Islet precursor cell (in vitro differentiated cells): ENCODE results near the gene NPR3.

Experiments
- DNase-seq: peaks from one replicate; pipeline ENCODE4 v3.0.0-alpha.2; 2018

The NPR3 gene

DNA sequence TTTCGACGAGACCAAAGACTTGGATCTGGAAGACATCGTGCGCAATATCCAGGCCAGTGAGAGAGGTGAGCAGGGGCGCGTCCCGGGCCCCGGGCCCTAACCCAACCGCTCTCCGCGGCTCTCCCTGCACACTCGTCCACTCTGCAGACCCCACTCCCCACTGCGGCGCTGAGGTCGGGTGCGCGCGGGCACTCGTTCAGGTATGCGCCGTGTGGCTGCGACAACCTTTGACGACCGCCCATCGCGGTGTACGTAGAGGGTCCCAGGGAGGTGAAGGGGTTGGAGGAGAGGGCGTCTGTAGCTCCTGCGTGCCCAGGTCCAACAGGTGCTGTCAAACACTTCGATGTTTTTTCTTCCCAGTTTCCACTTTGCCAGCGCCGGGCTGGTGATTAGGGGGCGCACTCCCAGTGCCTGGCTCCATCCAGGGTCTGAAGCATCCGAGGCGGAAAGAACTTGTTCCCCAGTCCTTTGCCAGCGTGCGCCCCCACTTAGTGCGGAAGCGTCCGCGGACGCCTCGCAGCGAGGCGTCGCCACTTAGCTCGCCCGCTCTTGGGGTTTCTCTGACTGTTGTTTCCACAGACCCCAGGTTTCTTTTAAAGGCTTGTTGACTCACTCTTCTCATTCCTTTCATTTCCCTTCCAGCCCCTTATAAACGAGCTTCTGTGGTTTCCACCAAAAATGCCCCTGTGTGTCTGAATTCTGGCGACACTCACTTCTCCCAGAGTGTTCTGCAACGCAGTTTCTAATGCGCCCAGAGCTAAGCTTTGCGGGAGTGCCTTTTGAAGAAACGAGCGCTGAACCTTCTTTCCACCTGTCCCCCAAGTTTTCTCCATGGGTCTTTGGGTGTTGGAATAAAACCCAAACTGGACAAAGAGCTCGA lies 1.6 kb downstream of the NPR3 start:
- no peak for DNase-seq

DNA sequence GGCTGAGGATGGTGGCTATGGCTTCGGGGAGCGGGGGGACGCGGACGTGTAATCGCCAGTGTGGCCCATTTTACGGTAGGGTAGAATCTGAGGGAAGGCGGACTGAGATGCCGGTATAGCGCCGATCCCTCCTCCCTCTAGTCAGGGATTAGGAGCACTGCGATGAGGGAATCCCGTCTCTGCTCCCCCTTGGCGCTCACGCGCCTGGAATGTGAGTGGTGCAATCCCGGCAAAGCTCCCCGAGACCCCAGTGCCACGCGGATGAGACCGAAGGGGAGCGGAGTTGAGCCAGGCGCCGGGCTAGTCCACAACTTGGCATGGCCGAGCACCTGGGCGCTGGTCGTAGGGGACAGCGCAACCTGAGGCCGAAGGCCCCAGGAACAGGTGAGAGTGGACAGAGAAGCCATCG lies 2.2 kb downstream of the NPR3 start:
- no peak for DNase-seq

- peak; percentile 82 for DNase-seq
These were observed 2.8 kb downstream of the NPR3 start for GRCh38 chr5:32713770-32714381.

GRCh38 chr5:32714836-32715235 lies 3.7 kb downstream of the NPR3 start:
- DNase-seq: no peak

DNA sequence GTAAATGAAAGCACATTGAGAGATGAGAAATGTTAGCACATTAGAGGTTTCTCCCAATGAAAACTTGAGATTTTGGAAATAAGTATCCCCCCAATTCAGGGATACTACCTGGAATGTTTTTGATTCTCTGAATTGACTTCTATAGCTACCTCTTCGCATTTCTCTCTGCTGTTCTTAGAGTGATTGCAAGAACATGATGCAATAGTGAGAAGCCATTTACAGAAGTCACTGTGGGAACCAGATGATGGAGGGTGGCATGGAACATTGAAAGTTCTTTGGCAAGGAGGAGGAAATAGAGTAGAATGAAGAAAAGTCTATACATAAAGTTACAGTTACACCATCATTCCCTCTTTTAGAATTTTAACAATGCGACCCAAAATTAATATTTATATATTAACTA lies 9.2 kb downstream of the NPR3 start:
- DNase-seq: no peak

DNA sequence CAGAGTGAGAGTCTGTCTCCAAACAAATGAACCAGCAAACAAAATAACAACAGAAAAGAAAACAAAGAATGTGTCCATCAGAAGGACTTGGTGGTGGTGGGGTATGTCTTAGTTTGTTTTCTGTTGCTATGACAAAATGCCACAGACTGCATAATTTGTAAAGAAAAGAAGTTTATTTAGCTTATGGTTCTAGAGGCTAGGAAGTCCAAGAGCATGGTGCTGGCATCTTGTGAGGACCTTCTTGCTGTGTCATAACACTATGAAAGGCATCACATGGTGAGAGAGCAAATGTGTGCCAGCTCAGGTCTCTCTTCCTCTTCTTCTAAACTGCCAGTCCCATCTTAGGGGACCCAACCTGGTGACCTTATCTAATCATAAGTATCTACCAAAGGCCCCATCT lies 10.5 kb downstream of the NPR3 start:
- no peak for DNase-seq

DNA sequence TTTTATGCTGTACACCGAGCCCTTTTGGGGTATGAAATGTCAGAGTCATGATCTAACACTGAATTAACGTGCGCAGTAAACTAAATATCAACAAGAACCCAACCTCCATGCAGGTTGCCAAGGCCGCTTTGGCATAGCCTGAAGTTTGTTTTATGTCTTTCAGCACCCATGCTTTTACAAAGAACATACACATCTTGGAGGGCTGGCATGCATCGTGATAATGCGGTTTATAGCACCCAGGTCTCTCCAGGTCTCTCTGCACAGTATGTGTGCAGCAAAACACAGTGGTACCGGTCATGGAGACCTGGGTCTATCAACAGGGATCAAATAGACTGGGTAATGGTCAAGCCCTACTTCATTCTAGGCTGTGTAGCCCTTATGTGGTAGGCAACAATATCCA lies 11.8 kb downstream of the NPR3 start:
- no peak for DNase-seq

DNA sequence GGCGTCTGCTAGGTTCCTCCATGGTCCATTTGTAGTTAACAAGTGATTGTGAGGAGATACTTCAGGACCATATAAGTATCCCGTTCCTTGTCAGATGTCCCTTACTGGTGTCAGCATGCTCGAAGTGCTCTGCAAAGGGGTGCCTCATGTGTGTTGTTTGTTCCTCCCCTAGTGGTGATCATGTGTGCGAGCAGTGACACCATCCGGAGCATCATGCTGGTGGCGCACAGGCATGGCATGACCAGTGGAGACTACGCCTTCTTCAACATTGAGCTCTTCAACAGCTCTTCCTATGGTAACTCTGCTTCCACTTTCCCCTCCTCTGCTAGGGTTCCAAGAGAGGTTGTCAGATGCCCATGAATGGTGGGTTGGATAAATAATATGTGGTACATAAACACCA lies 13.4 kb downstream of the NPR3 start:
- no peak for DNase-seq

GRCh38 chr5:32726086-32726557 lies 15.0 kb downstream of the NPR3 start:
- no peak for DNase-seq

- DNase-seq: no peak
These were observed 18.5 kb downstream of the NPR3 start for GRCh38 chr5:32729651-32730050.

DNA sequence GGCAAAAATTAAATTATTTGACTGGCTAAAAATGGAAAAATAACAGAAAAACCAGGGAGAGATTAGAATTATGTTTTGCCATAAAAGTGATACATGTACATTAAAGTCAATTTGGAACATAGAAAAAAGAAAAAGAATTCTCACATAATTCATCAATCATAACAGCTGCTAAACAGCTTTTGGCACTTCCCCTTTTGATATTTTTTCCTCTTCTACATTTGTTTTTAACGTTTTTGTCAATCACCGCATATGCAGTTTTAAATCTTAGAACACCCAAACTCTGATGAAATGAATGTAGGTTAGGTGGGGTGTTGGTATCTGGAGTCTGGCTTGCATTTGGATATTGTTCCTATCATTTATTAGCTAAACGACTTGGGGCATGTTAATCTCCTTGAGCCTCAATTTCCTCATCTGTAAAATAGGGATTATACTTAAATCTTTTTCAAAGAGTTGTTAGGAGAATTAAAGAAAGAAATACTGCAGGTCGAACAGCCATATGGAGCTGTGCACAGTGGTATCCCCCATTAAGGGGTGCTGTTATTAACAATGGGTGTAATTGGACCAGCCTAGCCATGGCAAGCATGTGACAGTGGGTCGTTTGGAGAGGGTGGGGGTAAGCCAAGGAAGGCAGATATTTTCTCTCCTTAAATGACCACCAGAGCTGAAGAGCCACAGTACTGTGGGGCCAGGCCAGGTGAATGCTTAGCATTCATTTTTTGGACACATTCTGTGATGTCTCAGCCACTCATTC lies 22.6 kb downstream of the NPR3 start:
- DNase-seq: no peak

GRCh38 chr5:32734827-32735378 lies 23.8 kb downstream of the NPR3 start:
- DNase-seq: no peak

DNA sequence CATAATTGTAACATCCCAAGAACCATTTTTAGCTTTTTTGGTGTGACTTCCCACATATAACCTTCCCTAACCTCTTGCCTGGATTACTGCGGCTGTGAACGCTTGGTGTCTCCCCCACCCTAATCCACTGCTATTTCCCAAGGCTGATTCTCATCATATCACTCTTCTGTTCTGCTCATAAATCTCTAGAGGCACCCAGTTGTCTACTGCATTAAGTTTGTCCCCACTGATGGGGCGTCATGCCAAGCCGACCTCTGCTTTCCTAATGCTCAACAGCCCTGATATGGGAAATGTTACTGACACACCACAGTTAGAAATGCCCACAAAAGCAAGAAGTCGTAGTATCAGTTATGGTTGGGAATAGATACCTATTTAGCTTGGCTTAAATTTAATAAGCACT lies 24.4 kb downstream of the NPR3 start:
- no peak for DNase-seq

DNA sequence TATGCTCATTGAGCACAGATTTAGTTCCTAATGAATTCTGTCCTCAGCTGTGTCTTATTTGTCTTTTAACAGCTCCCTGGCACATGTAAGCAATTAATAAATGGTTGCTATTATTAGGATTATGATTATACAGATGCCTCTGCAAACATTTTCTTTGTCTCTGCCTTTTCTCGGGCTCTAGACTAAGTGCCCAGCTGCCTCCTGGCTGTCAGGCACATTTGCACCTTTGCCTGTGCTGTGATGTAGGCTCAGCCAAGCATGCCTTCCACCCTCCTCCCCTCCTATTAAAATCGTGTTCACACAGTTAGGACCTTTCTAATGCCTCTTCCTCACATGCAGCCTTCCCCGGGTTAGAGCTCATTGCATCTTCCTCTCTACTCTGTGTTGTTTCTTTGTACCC lies 25.7 kb downstream of the NPR3 start:
- DNase-seq: no peak

DNA sequence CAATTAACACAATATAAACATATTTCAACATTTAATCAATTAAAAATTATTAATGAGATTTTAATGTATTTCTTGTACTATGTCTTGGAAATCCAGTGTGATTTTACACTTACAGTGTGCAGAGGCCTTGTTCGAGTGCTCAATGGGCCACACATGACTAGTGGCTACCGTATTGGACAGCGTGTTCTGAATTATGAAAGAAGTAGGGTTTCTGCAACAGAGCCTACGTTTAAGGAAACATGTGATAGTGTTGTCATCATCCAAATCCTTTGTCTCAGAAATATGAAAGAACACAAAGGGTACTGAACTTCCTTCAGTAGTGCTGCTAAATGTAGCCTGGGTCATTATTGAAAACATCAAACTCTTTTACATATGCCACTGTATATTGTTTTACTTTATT lies 29.5 kb downstream of the NPR3 start:
- DNase-seq: no peak

- no peak for DNase-seq
These were observed 34.2 kb downstream of the NPR3 start for GRCh38 chr5:32745317-32745716.

- no peak for DNase-seq
These were observed 41.3 kb downstream of the NPR3 start for GRCh38 chr5:32752411-32752810.

DNA sequence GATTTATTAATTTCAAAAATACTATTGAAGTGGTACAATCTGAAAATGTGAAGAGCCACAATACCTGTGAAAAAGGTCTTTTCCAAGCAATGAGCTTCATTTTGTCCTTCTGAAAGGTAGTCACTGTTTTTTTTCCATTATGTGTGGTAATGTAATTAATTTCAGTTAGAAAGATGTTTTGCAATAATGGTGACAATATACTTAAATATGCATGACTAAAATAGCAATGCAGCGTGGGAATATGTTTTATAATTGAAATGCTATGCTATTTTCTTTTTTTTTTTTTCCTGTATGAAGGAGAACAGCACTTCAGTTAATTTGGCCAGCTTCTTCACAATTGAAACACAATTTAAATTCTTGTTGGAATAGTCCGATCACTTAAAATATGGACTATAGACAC lies 41.9 kb downstream of the NPR3 start:
- DNase-seq: no peak

GRCh38 chr5:32753765-32754164 lies 42.6 kb downstream of the NPR3 start:
- no peak for DNase-seq

DNA sequence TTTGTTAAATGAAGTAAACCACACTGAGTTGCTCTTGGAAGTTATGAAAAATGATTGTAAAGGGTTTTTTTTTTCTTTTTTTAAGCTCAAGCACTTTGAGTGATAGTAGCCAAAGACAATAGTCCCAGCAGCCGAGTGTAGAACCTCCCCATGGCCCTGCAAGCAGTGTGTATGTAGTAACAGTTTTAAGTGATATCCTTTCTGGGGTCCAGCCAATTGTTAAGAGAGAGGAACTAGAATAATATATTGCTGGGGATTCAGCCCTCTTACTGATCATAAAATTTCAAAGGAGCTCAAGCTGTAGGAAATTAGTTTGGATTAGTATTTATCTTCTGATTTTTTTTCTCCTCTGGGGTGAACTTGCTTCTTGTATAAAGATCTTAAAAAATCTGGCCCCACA lies 43.2 kb downstream of the NPR3 start:
- DNase-seq: no peak

DNA sequence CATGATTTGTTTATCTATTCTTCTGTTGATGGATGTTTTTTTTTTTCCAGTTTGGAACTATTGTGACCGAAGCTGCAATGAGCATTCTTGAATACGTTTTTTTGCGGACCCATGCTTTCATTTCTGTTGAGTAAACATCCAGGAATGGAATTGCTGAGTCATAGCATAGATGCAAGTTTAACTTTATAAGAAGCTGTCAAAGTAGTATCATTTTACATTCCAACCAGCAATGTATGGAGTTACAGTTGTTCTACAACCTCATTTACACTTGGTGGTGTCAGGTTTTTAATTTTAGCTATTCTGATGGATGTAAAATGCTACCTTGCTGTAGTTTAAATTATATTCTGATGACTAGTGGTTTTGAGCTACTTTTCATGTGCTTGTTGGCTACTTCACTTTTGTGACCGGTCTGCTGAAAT lies 49.0 kb downstream of the NPR3 start:
- DNase-seq: no peak

DNA sequence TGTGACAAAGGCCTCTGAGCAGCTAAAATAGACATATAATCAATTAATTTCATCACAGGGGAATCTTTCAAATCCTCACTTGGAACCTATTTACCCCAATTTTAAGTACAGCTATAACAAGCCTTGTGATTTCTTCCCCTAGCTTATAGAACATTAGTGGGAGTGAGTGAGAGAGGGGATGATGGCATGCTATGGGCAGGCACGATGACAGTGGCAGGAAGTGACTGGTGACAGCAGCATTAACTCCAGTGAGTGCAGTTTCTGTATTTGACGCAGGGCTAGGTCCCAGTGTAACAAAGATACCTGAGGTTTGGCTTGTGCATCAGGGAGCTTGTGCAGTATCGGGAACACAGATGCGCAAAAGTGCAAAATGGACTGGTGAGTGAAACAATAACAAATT lies 54.1 kb downstream of the NPR3 start:
- DNase-seq: no peak

GRCh38 chr5:32767948-32768467 lies 56.9 kb downstream of the NPR3 start:
- peak; percentile 83 for DNase-seq
